GM12891 (cell line): Measurements from ENCODE around the gene APOL6.

Experiments used
- POLR2A ChIP-seq: IDR thresholded peaks from 2 replicates; pipeline ENCODE4 v1.6.1; 2011; ENCODE audit warnings: low read depth, low read length, control low read depth
- POLR2AphosphoS5 ChIP-seq: IDR thresholded peaks from 2 replicates; pipeline ENCODE4 v1.6.1; 2011; ENCODE audit warnings: low read depth, low read length, control low read depth

DNA sequence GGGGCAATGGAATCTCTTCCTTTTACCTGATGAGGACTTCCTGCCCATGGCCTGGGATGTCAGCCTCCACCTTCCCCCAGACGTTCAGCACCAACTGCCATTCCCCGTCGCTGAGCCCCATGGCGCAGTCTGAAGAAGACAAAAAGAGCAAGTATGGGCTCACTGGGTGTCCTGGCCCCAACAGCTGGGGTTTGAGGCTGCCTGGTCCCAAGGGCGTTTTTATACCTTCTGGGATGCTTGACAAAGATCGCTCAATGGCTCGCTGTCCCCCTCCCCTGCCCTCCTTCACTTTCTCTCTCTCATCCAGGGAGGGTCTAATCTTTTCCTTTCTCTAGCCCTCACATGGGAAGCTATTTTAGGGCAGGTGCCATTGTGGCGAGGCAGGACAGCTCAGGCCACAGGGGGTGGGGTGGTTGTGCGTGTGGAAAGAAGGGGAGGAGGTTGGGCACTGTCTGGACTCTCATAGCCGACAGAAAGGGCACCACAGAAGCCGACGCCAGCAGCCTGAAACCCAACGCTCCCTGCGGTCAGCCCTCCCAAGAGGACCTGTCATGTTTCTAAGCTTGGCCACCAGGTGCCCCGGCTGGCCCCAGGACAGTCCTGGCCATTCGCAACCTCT lies 31.0 kb upstream of the APOL6 start, which contains the start of gene MB:
- TF ChIP-seq POLR2A = no peak
- TF ChIP-seq POLR2AphosphoS5 = no peak
